OCI-M2 (cell line): ENCODE results near the gene NGRN.
"Not testable (repeated sequence)": the region's sequence is repeated elsewhere in the genome, so short reads cannot be mapped to it uniquely, and the experiment has no call there.

Source experiments
- DNase-seq: peaks from one replicate; lab custom pipeline; 2025; ENCODE audit not compliant: unreplicated experiment; lab: John Stamatoyannopoulos, UW

NGRN gene

GRCh38 chr15:90278467-90278866, 13.0 kb downstream of the NGRN start:
- not testable (repeated sequence) for DNase-seq

- DNase-seq = not testable (repeated sequence)
Observed at GRCh38 chr15:90280743-90281142, 15.3 kb downstream of the NGRN start.

- not testable (repeated sequence) for DNase-seq
Observed at GRCh38 chr15:90281637-90282036, 16.2 kb downstream of the NGRN start.

GRCh38 chr15:90286678-90287077, 21.2 kb downstream of the NGRN start:
- DNase-seq = no peak

GRCh38 chr15:90287101-90287500, 21.6 kb downstream of the NGRN start:
- no peak for DNase-seq

- DNase-seq = no peak
Observed at GRCh38 chr15:90287946-90288345, 22.5 kb downstream of the NGRN start.

GRCh38 chr15:90291679-90292356, 26.3 kb downstream of the NGRN start:
- no peak for DNase-seq

- not testable (repeated sequence) for DNase-seq
Observed at GRCh38 chr15:90293040-90293810, 27.8 kb downstream of the NGRN start.

GRCh38 chr15:90294159-90294558, 28.7 kb downstream of the NGRN start:
- no peak for DNase-seq

GRCh38 chr15:90294601-90295269, 29.3 kb downstream of the NGRN start:
- no peak for DNase-seq

GRCh38 chr15:90295270-90295648, 29.8 kb downstream of the NGRN start:
- no peak for DNase-seq

GRCh38 chr15:90296316-90296884, 30.9 kb downstream of the NGRN start:
- DNase-seq = not testable (repeated sequence)

- DNase-seq = no peak
Observed at GRCh38 chr15:90297021-90297420, 31.5 kb downstream of the NGRN start.

GRCh38 chr15:90300541-90300940, 35.1 kb downstream of the NGRN start:
- DNase-seq = no peak

GRCh38 chr15:90300988-90301706, 35.7 kb downstream of the NGRN start:
- no peak for DNase-seq

GRCh38 chr15:90301707-90302300, 36.3 kb downstream of the NGRN start:
- DNase-seq = no peak

GRCh38 chr15:90305355-90305754, 39.9 kb downstream of the NGRN start:
- not testable (repeated sequence) for DNase-seq

- no peak for DNase-seq
Observed at GRCh38 chr15:90305932-90306331, 40.5 kb downstream of the NGRN start.

- DNase-seq = no peak
Observed at GRCh38 chr15:90306560-90306959, 41.1 kb downstream of the NGRN start.

- no peak for DNase-seq
Observed at GRCh38 chr15:90307661-90308060, 42.2 kb downstream of the NGRN start.

- DNase-seq = no peak
Observed at GRCh38 chr15:90309020-90309419, 43.5 kb downstream of the NGRN start.
